ENCODE data around the gene COL26A1.

COL26A1 gene

GRCh38 chr7:101441890-101442289 is 79.2 kb downstream of the COL26A1 start:
- Histone ChIP-seq H3K27ac (no peak overlapping the region), H3K36me3 (no peaks in the 10 kb centered on the region), H3K27me3 (peaks cover 0 to 43% of the 10 kb centered on the region in 2 donors), H3K4me1 (peaks cover 0 to 6% (median 0%) of the 10 kb centered on the region in 4 donors), H3K9me3 (no peaks in the 10 kb centered on the region), H3K4me3 (no peak overlapping the region)
- DNase-seq, result no peak
- TF ChIP-seq CTCF (IDR thresholded peaks at IDR 0.05), result no peak
- intact Hi-C loops (cut with DNase I; ENCODE audit: low total_unique reads), result no loop called here

DNA sequence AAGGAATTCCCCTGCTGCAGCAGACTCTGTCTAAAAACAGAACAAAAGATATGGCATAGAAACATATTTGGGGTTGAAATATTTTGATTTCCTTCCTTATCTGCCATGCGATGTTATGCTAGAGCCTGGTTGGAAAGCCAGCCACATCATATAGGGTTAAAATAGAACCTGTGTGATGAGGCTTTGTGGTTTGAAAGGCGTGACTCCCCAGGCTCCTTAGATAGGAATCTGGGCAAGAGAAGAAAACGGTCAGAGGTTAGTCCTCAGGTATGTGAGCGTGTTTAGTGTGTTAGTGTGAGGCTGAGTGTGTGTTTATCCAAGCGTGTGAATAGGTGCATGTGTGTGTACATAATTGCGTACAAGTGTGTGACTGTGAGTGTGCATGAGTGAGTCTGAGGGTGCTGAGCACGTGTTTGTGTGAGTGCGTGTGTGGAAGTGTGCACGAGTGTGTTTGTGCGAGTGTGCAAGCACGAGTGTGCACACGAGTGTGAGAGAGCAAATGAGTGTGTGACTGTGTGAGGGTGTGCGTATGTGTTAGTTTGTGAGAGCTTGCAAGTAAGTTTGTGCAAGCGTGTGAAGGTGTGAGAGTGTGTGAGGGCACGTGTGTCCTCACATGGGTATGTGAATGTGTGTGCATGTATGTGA is 79.9 kb downstream of the COL26A1 start:
- peaks cover 0 to 6% (median 0%) of the 10 kb centered on the region in 4 donors for H3K4me1 ChIP-seq
- H3K36me3 ChIP-seq, result no peaks in the 10 kb centered on the region
- H3K27me3 ChIP-seq, result peaks cover 0 to 39% of the 10 kb centered on the region in 2 donors
- no peak for TF ChIP-seq CTCF (IDR thresholded peaks at IDR 0.05)
- no peak overlapping the region for H3K27ac ChIP-seq
- DNase-seq, result no peak
- H3K9me3 ChIP-seq, result no peaks in the 10 kb centered on the region
- intact Hi-C loops (cut with DNase I; ENCODE audit: low total_unique reads), result no loop called here
- no peak overlapping the region for H3K4me3 ChIP-seq

- Histone ChIP-seq H3K27ac (no peak overlapping the region), H3K9me3 (no peaks in the 10 kb centered on the region), H3K4me3 (no peak overlapping the region), H3K4me1 (no peaks in the 10 kb centered on the region), H3K27me3 (peaks cover 0 to 17% of the 10 kb centered on the region in 2 donors), H3K36me3 (no peaks in the 10 kb centered on the region)
- intact Hi-C loops (cut with DNase I; ENCODE audit: low total_unique reads), result no loop called here
- DNase-seq, result no peak
- no peak for TF ChIP-seq CTCF (IDR thresholded peaks at IDR 0.05)
Observed at GRCh38 chr7:101450064-101450463, 87.4 kb downstream of the COL26A1 start.

DNA sequence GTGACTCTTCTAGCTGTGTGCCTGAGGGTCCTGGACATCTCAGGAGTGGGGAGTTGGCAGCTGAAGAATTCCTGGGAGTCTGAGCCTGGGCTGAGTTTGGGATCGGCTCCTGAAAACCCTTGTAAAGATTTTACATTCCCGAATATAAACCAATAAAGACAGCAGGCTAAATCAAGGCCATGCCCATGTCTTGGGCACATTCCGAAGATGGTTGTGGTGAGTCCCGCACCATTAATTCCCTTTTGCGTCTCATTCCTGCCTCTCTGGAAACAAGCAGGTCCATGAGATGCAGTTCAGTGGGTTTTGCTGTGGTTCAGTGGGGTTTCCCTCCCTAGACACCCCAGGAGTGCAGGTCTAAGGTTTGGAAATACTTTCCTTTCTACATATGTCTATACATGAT is 90.9 kb downstream of the COL26A1 start:
- no peaks in the 10 kb centered on the region for H3K4me1 ChIP-seq
- no peaks in the 10 kb centered on the region for H3K9me3 ChIP-seq
- intact Hi-C loops (cut with DNase I; ENCODE audit: low total_unique reads), result no loop called here
- no peak for TF ChIP-seq CTCF (IDR thresholded peaks at IDR 0.05)
- no peak for DNase-seq
- no peak overlapping the region for H3K4me3 ChIP-seq
- H3K36me3 ChIP-seq, result no peaks in the 10 kb centered on the region
- H3K27me3 ChIP-seq, result peaks cover 0 to 12% of the 10 kb centered on the region in 2 donors
- no peak overlapping the region for H3K27ac ChIP-seq

GRCh38 chr7:101457001-101457750 is 94.5 kb downstream of the COL26A1 start:
- intact Hi-C loops (cut with DNase I; ENCODE audit: low total_unique reads), result no loop called here
- no peak for TF ChIP-seq CTCF (IDR thresholded peaks at IDR 0.05)
- Histone ChIP-seq H3K27me3 (peaks cover 0 to 4% of the 10 kb centered on the region in 2 donors), H3K4me3 (no peak overlapping the region), H3K27ac (no peak overlapping the region), H3K36me3 (no peaks in the 10 kb centered on the region), H3K9me3 (no peaks in the 10 kb centered on the region), H3K4me1 (no peaks in the 10 kb centered on the region)
- no peak for DNase-seq
